ENCODE measurements around the gene HMGXB4. TPM values are rescaled to one million over a fixed set of nuclear protein-coding genes. Genes with fewer than 3 reads are reported as not detected.

The HMGXB4 gene
- total RNA-seq: 10 to 100 TPM; 13.8 to 24.7 (median 19.9) TPM

GRCh38 chr22:35257321-35258190 is at the start of gene HMGXB4:
Gene HMGXB4 (plus strand): TSS chr22:35257493. CDS start chr22:35262391, 4,898 bp downstream.
- DNase-seq: peak; percentile 84 to 89
- no peaks in the 10 kb centered on the region for H3K27me3 ChIP-seq
- TF ChIP-seq POLR2A (IDR thresholded peaks at IDR 0.05) (no peak), CTCF (IDR thresholded peaks at IDR 0.05) (peak in 2 of 6 experiments; percentile 13 to 18)
- H3K36me3 ChIP-seq: peaks cover 0 to 2% of the 10 kb centered on the region in 2 donors
- peak within 1 kb of the TSS; percentile 71 to 83 (median 77) for H3K4me3 ChIP-seq (replicated peaks in 1 of 3)
- peak within 1 kb of the TSS; percentile 84 to 99 (median 92) for H3K27ac ChIP-seq
- peaks cover 0 to 8% of the 10 kb centered on the region in 2 donors for H3K4me1 ChIP-seq
- intact Hi-C loops (cut with DNase I): no loop called here
- 0% methylated on average over 3 to 29 of the region's 84 CpGs for whole genome bisulfite sequencing, 2 donors
- H3K9me3 ChIP-seq: no peaks in the 10 kb centered on the region

GRCh38 chr22:35208003-35208402 is 49.3 kb upstream of the HMGXB4 start:
- Histone ChIP-seq H3K4me1 (no peaks in the 10 kb centered on the region), H3K4me3 (replicated peaks in 1 of 3) (no peak overlapping the region), H3K27me3 (no peaks in the 10 kb centered on the region), H3K9me3 (no peaks in the 10 kb centered on the region), H3K36me3 (no peaks in the 10 kb centered on the region), H3K27ac (no peak overlapping the region)
- TF ChIP-seq POLR2A (IDR thresholded peaks at IDR 0.05): no peak
- no peak for TF ChIP-seq CTCF (IDR thresholded peaks at IDR 0.05)
- no peak for DNase-seq
- 75 to 83% methylated on average over 2 to 4 of the region's 4 CpGs for WGBS, 2 donors
- intact Hi-C loops (cut with DNase I): no loop called here

- Histone ChIP-seq H3K4me3 (replicated peaks in 1 of 3) (no peak overlapping the region), H3K27me3 (no peaks in the 10 kb centered on the region), H3K4me1 (no peaks in the 10 kb centered on the region), H3K9me3 (no peaks in the 10 kb centered on the region), H3K36me3 (no peaks in the 10 kb centered on the region), H3K27ac (no peak overlapping the region)
- intact Hi-C loops (cut with DNase I): no loop called here
- 89 to 95% methylated on average over 7 of the region's 7 CpGs for WGBS, 2 donors
- DNase-seq: no peak
- no peak for TF ChIP-seq CTCF (IDR thresholded peaks at IDR 0.05)
- TF ChIP-seq POLR2A (IDR thresholded peaks at IDR 0.05): no peak
Measured at GRCh38 chr22:35209203-35209602, 48.1 kb upstream of the HMGXB4 start.

- peak; percentile 6 to 27 for DNase-seq
- H3K27me3 ChIP-seq: no peaks in the 10 kb centered on the region
- WGBS, 2 donors: 47 to 49% methylated on average over 3 of the region's 3 CpGs
- H3K9me3 ChIP-seq: no peaks in the 10 kb centered on the region
- H3K4me1 ChIP-seq: no peaks in the 10 kb centered on the region
- H3K4me3 ChIP-seq (replicated peaks in 1 of 3): no peak overlapping the region
- intact Hi-C loops (cut with DNase I): no loop called here
- H3K36me3 ChIP-seq: no peaks in the 10 kb centered on the region
- TF ChIP-seq CTCF (IDR thresholded peaks at IDR 0.05): no peak
- no peak for TF ChIP-seq POLR2A (IDR thresholded peaks at IDR 0.05)
- H3K27ac ChIP-seq: no peak overlapping the region
Measured at GRCh38 chr22:35212009-35212408, 45.3 kb upstream of the HMGXB4 start.

GRCh38 chr22:35212996-35213395 is 44.3 kb upstream of the HMGXB4 start:
- H3K27ac ChIP-seq: no peak overlapping the region
- no peak overlapping the region for H3K4me3 ChIP-seq (replicated peaks in 1 of 3)
- DNase-seq: no peak
- TF ChIP-seq POLR2A (IDR thresholded peaks at IDR 0.05): no peak
- no peak for TF ChIP-seq CTCF (IDR thresholded peaks at IDR 0.05)
- H3K4me1 ChIP-seq: no peaks in the 10 kb centered on the region
- H3K27me3 ChIP-seq: no peaks in the 10 kb centered on the region
- WGBS, 2 donors: 76 to 89% methylated on average over 3 of the region's 3 CpGs
- intact Hi-C loops (cut with DNase I): no loop called here
- H3K9me3 ChIP-seq: no peaks in the 10 kb centered on the region
- no peaks in the 10 kb centered on the region for H3K36me3 ChIP-seq

Measured in thyroid gland (tissue), 4 donors.